Measurements from ENCODE around the gene ZG16.

ZG16 gene

DNA sequence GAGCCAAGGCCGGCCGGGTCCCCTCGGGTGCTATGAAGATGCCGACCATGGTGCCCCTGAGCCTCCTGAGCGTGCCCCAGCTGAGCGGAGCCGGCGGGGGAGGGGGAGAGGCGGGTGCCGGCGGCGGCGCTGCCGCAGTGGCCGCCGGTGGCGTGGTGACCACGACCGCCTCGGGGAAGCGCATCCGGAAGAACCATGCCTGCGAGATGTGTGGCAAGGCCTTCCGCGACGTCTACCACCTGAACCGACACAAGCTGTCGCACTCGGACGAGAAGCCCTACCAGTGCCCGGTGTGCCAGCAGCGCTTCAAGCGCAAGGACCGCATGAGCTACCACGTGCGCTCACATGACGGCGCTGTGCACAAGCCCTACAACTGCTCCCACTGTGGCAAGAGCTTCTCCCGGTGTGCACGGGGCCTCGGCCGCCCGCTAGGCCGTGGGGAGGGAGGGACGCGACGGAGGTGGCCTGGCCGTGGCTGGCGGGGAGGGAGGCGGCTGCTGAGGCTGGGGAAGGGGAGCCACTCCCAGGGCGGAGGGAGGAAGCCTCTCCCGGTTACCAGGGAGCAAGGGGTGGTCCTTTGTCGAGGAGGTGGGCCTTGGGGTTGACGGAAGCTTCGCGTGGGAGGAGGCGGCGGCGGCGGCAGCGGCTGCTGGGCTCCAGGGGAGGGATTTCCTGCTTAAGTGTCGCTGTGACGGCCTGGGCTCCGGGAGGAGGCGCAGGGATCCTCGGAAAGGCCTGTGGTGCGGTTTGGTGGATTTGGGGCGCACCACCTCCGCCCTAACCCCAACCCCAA lies 29.6 kb downstream of the ZG16 start:
- peak overlapping the region; percentile 48 to 88 for H3K9ac ChIP-seq (ENCODE audit: low read depth in 1 of 2, low read length in 2 of 2)
- peak overlapping the region; percentile 69 to 82 for H3K4me3 ChIP-seq (ENCODE audit: low read length in 2 of 2)
- peak overlapping the region; percentile 94 to 97 for H3K27ac ChIP-seq (ENCODE audit: low read depth in 2 of 2, low read length in 2 of 2)
- H3K9me3 ChIP-seq (ENCODE audit: control insufficient read depth in 2 of 2, low read length in 2 of 2), result no peaks in the 10 kb centered on the region
- H3K27me3 ChIP-seq (ENCODE audit: control insufficient read depth in 2 of 2, insufficient read depth in 2 of 2, low read length in 2 of 2), result no peaks in the 10 kb centered on the region
- peaks cover 48 to 52% of the 10 kb centered on the region in 2 donors for H3K4me1 ChIP-seq (ENCODE audit: control insufficient read depth in 2 of 2, insufficient read depth in 2 of 2, low read length in 2 of 2)
- H3K36me3 ChIP-seq (ENCODE audit: control insufficient read depth in 2 of 2, insufficient read depth in 2 of 2, low read length in 2 of 2), result peaks cover 18 to 19% of the 10 kb centered on the region in 2 donors

GRCh38 chr16:29808219-29808900 lies 30.3 kb downstream of the ZG16 start:
- Histone ChIP-seq H3K4me3 (ENCODE audit: low read length in 2 of 2) (peak overlapping the region; percentile 69 to 82), H3K9ac (ENCODE audit: low read depth in 1 of 2, low read length in 2 of 2) (peak overlapping the region; percentile 48 to 88), H3K27me3 (ENCODE audit: control insufficient read depth in 2 of 2, insufficient read depth in 2 of 2, low read length in 2 of 2) (no peaks in the 10 kb centered on the region), H3K36me3 (ENCODE audit: control insufficient read depth in 2 of 2, insufficient read depth in 2 of 2, low read length in 2 of 2) (peaks cover 13 to 17% of the 10 kb centered on the region in 2 donors), H3K4me1 (ENCODE audit: control insufficient read depth in 2 of 2, insufficient read depth in 2 of 2, low read length in 2 of 2) (peaks cover 50 to 55% of the 10 kb centered on the region in 2 donors), H3K27ac (ENCODE audit: low read depth in 2 of 2, low read length in 2 of 2) (peak overlapping the region; percentile 94 to 97), H3K9me3 (ENCODE audit: control insufficient read depth in 2 of 2, low read length in 2 of 2) (no peaks in the 10 kb centered on the region)

DNA sequence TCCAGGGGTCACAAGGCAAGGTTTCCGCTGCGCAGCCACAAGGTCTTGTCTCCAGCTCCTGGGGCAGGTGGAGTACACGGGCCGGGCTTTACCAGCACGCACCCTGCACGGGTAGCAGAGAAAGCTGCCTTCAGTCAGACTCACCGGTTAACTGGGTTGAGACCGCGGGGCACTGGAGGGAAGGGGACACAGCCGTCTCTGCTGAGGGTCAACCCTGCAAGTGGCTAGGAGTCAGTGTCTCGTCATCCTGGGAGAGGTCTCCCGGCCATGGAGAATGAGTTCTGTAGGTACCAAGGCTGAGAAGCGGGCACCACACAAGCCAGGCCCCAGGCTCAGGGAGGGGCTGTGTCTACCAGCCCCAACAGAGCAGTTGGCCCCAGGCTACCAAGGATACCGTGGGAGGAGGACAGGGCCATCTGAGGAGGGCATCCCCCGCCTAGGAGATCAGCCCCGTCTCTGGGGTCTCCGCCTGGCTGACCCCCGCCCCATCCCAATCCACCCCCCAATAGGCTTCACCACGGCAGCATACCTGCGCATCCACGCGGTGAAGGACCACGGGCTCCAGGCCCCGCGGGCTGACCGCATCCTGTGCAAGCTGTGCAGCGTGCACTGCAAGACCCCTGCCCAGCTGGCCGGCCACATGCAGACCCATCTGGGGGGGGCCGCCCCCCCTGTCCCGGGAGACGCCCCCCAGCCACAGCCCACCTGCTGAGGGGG lies 31.1 kb downstream of the ZG16 start:
- Histone ChIP-seq H3K27me3 (ENCODE audit: control insufficient read depth in 2 of 2, insufficient read depth in 2 of 2, low read length in 2 of 2) (no peaks in the 10 kb centered on the region), H3K9me3 (ENCODE audit: control insufficient read depth in 2 of 2, low read length in 2 of 2) (no peaks in the 10 kb centered on the region), H3K4me3 (ENCODE audit: low read length in 2 of 2) (peak overlapping the region; percentile 69 to 82), H3K9ac (ENCODE audit: low read depth in 1 of 2, low read length in 2 of 2) (no peak overlapping the region), H3K27ac (ENCODE audit: low read depth in 2 of 2, low read length in 2 of 2) (peak overlapping the region in 1 of 2 donors; percentile 85), H3K4me1 (ENCODE audit: control insufficient read depth in 2 of 2, insufficient read depth in 2 of 2, low read length in 2 of 2) (peaks cover 55 to 56% of the 10 kb centered on the region in 2 donors), H3K36me3 (ENCODE audit: control insufficient read depth in 2 of 2, insufficient read depth in 2 of 2, low read length in 2 of 2) (peaks cover 13 to 17% of the 10 kb centered on the region in 2 donors)

- Histone ChIP-seq H3K9me3 (ENCODE audit: control insufficient read depth in 2 of 2, low read length in 2 of 2) (no peaks in the 10 kb centered on the region), H3K4me1 (ENCODE audit: control insufficient read depth in 2 of 2, insufficient read depth in 2 of 2, low read length in 2 of 2) (peaks cover 52 to 55% of the 10 kb centered on the region in 2 donors), H3K4me3 (ENCODE audit: low read length in 2 of 2) (no peak overlapping the region), H3K27ac (ENCODE audit: low read depth in 2 of 2, low read length in 2 of 2) (peak overlapping the region; percentile 80 to 85), H3K36me3 (ENCODE audit: control insufficient read depth in 2 of 2, insufficient read depth in 2 of 2, low read length in 2 of 2) (peaks cover 13 to 17% of the 10 kb centered on the region in 2 donors), H3K9ac (ENCODE audit: low read depth in 1 of 2, low read length in 2 of 2) (no peak overlapping the region), H3K27me3 (ENCODE audit: control insufficient read depth in 2 of 2, insufficient read depth in 2 of 2, low read length in 2 of 2) (no peaks in the 10 kb centered on the region)
Measured at GRCh38 chr16:29809850-29810698, 32.0 kb downstream of the ZG16 start.

DNA sequence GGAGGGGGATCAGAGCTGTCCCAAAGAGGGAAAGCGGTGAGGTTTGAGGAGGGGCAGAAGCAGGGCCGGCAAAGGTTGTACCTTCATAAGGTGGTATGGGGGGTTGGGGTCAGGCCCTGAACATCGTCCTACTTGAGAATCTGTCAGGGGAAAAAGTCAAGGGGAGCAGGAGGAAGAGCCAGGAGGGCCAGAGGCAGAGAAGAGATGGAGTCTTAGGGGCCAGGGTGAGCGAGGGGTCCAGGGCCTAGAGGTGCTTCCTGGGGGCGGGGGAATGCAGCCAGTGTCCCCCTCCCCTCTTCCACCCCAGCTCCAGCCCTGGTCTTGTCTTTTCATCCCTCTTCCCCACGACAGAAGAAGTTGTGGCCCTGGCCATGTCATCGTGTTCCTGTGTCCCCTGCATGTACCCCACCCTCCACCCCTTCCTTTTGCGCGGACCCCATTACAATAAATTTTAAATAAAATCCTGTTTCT lies 32.7 kb downstream of the ZG16 start:
- Histone ChIP-seq H3K4me1 (ENCODE audit: control insufficient read depth in 2 of 2, insufficient read depth in 2 of 2, low read length in 2 of 2) (peaks cover 56 to 57% of the 10 kb centered on the region in 2 donors), H3K4me3 (ENCODE audit: low read length in 2 of 2) (peak overlapping the region; percentile 24 to 70), H3K36me3 (ENCODE audit: control insufficient read depth in 2 of 2, insufficient read depth in 2 of 2, low read length in 2 of 2) (peaks cover 13 to 17% of the 10 kb centered on the region in 2 donors), H3K9me3 (ENCODE audit: control insufficient read depth in 2 of 2, low read length in 2 of 2) (no peaks in the 10 kb centered on the region), H3K27me3 (ENCODE audit: control insufficient read depth in 2 of 2, insufficient read depth in 2 of 2, low read length in 2 of 2) (no peaks in the 10 kb centered on the region), H3K9ac (ENCODE audit: low read depth in 1 of 2, low read length in 2 of 2) (no peak overlapping the region), H3K27ac (ENCODE audit: low read depth in 2 of 2, low read length in 2 of 2) (peak overlapping the region; percentile 80 to 85)

GRCh38 chr16:29811170-29811895 lies 33.3 kb downstream of the ZG16 start:
- Histone ChIP-seq H3K9ac (ENCODE audit: low read depth in 1 of 2, low read length in 2 of 2) (peak overlapping the region; percentile 57 to 61), H3K4me1 (ENCODE audit: control insufficient read depth in 2 of 2, insufficient read depth in 2 of 2, low read length in 2 of 2) (peaks cover 56 to 57% of the 10 kb centered on the region in 2 donors), H3K27ac (ENCODE audit: low read depth in 2 of 2, low read length in 2 of 2) (peak overlapping the region; percentile 80 to 85), H3K36me3 (ENCODE audit: control insufficient read depth in 2 of 2, insufficient read depth in 2 of 2, low read length in 2 of 2) (peaks cover 13 to 17% of the 10 kb centered on the region in 2 donors), H3K27me3 (ENCODE audit: control insufficient read depth in 2 of 2, insufficient read depth in 2 of 2, low read length in 2 of 2) (no peaks in the 10 kb centered on the region), H3K4me3 (ENCODE audit: low read length in 2 of 2) (peak overlapping the region; percentile 65 to 70), H3K9me3 (ENCODE audit: control insufficient read depth in 2 of 2, low read length in 2 of 2) (no peaks in the 10 kb centered on the region)

DNA sequence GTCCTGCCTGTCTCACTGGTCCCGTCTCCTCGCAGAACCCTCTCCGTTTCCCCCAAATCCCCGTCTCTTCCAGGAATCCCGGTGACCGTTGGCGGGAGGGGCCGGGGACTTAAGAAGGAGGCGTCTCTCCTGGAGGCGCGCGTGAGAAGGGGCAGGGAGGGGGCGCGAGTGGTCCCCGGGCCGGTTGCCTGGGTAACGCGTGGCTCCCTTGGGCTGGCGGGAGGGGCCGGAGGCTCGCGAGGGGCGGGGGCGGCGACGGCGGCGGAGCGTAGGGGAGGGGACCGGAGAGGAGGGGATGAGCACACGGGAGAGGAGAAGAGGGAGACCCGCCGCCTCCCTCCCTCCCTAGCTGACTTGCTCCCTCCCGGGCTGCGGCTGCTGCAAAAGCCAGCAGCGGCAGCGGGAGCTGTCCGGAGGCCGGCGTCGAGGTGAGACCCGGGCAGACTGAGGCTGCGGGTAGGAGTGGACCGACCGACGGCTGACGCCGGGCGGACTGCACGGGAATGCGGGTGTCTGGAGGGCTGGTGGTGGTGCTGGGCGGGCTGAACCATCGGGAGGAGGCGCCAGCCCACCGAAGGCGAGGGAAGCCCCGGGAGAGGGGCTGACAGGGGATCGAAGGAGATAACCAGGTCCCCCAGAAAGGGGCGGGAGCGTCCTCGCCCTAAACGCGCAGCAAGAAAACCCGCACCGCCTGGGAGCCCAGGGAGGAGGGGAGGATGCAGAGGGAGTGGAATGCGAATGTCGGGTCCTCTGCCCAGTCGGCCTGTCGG lies 34.0 kb downstream of the ZG16 start, which contains the start of gene PRRT2:
Gene PRRT2, plus strand, starts transcription at position 298 of the 770 bp plus-strand sequence. CDS start 862 bp downstream, outside the sequence.
- H3K27ac ChIP-seq (ENCODE audit: low read depth in 2 of 2, low read length in 2 of 2), result peak within 1 kb of the TSS; percentile 80 to 85
- H3K4me1 ChIP-seq (ENCODE audit: control insufficient read depth in 2 of 2, insufficient read depth in 2 of 2, low read length in 2 of 2), result peaks cover 60 to 62% of the 10 kb centered on the region in 2 donors
- H3K27me3 ChIP-seq (ENCODE audit: control insufficient read depth in 2 of 2, insufficient read depth in 2 of 2, low read length in 2 of 2), result no peaks in the 10 kb centered on the region
- H3K4me3 ChIP-seq (ENCODE audit: low read length in 2 of 2), result peak within 1 kb of the TSS; percentile 65 to 70
- H3K9me3 ChIP-seq (ENCODE audit: control insufficient read depth in 2 of 2, low read length in 2 of 2), result no peaks in the 10 kb centered on the region
- H3K36me3 ChIP-seq (ENCODE audit: control insufficient read depth in 2 of 2, insufficient read depth in 2 of 2, low read length in 2 of 2), result peaks cover 13 to 17% of the 10 kb centered on the region in 2 donors
- H3K9ac ChIP-seq (ENCODE audit: low read depth in 1 of 2, low read length in 2 of 2), result peak within 1 kb of the TSS; percentile 57 to 61

DNA sequence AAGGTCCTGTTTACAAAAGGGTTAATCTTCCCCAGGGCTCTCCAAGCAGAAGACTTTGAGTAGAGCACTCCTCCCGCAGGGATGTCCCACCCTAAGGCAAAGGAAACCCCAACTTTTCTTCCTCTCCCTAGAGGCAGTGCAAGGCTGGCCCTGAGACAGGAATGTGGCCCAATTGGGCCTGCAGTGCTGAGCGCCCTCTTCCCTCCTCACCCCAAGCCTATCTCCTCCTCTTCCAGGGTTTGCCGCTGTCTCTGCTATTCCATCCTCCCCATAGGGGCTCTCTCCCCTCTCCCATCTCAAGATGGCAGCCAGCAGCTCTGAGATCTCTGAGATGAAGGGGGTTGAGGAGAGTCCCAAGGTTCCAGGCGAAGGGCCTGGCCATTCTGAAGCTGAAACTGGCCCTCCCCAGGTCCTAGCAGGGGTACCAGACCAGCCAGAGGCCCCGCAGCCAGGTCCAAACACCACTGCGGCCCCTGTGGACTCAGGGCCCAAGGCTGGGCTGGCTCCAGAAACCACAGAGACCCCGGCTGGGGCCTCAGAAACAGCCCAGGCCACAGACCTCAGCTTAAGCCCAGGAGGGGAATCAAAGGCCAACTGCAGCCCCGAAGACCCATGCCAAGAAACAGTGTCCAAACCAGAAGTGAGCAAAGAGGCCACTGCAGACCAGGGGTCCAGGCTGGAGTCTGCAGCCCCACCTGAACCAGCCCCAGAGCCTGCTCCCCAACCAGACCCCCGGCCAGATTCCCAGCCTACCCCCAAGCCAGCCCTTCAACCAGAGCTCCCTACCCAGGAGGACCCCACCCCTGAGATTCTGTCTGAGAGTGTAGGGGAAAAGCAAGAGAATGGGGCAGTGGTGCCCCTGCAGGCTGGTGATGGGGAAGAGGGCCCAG lies 34.9 kb downstream of the ZG16 start:
- Histone ChIP-seq H3K36me3 (ENCODE audit: control insufficient read depth in 2 of 2, insufficient read depth in 2 of 2, low read length in 2 of 2) (peaks cover 14 to 17% of the 10 kb centered on the region in 2 donors), H3K4me1 (ENCODE audit: control insufficient read depth in 2 of 2, insufficient read depth in 2 of 2, low read length in 2 of 2) (peaks cover 59 to 65% of the 10 kb centered on the region in 2 donors), H3K27ac (ENCODE audit: low read depth in 2 of 2, low read length in 2 of 2) (peak overlapping the region in 1 of 2 donors; percentile 85), H3K27me3 (ENCODE audit: control insufficient read depth in 2 of 2, insufficient read depth in 2 of 2, low read length in 2 of 2) (no peaks in the 10 kb centered on the region), H3K4me3 (ENCODE audit: low read length in 2 of 2) (peak overlapping the region; percentile 60 to 65), H3K9me3 (ENCODE audit: control insufficient read depth in 2 of 2, low read length in 2 of 2) (no peaks in the 10 kb centered on the region), H3K9ac (ENCODE audit: low read depth in 1 of 2, low read length in 2 of 2) (peak overlapping the region in 1 of 2 donors; percentile 47)

Data from mucosa of rectum (tissue), 2 donors.